PC-3 (cell line): ENCODE data around the gene MSH3. TPM values are rescaled to one million over a fixed set of nuclear protein-coding genes. Genes with fewer than 3 reads are reported as not detected.
"Not testable (repeated sequence)": the region's sequence is repeated elsewhere in the genome, so short reads cannot be mapped to it uniquely, and the experiment has no call there.

ENCODE experiments used
- ATAC-seq: fragments of 200-7000 bp; cut with Tn5 transposase; 2 replicates; pipeline ENCODE4 v1.9.1; 2020; ENCODE audit warnings: mild to moderate bottlenecking, moderate library complexity
- BruUV-seq: library from RNA; stranded (reverse); fragments of 400-500 nt; replicated peaks from 2 replicates; lab custom pipeline; 2021; lab: Mats Ljungman, UMichigan
- CTCF ChIA-PET: fragments of 300-600 bp; sonication (Branson Sonifier 250); formaldehyde crosslinking; loops from one replicate; lab custom pipeline; 2022; ENCODE audit warnings: antibody characterized with exemption; lab: Charles Lee
- POLR2A ChIA-PET: fragments of 300-600 bp; sonication (Branson Sonifier 250); formaldehyde crosslinking; loops from one replicate; lab custom pipeline; 2022; ENCODE audit warnings: antibody characterized with exemption; ENCODE audit not compliant: unreplicated experiment; lab: Charles Lee
- DNase-seq: peaks from one replicate; pipeline ENCODE4 v3.0.0-alpha.2; 2015
- H2AFZ ChIP-seq: fragments of 300-600 bp; sonication (generic); 2 replicates; pipeline ENCODE4 v1.6.0; 2016; ENCODE audit warnings: antibody characterized with exemption, low read length
- H3F3A ChIP-seq: fragments of 300-600 bp; sonication (generic); one replicate; pipeline ENCODE4 v1.6.0; 2017; ENCODE audit warnings: antibody characterized with exemption, low read length, control low read depth, mild to moderate bottlenecking; ENCODE audit not compliant: unreplicated experiment
- H3K27ac ChIP-seq: fragments of 300-600 bp; sonication (generic); 2 replicates; pipeline ENCODE4 v1.5.1; 2016; ENCODE audit warnings: mild to moderate bottlenecking, low read length
- H3K27me3 ChIP-seq: fragments of 300-600 bp; sonication (generic); 2 replicates; pipeline ENCODE4 v1.6.1; 2016; ENCODE audit warnings: low read length, mixed read lengths
- H3K36me3 ChIP-seq: fragments of 300-600 bp; sonication (generic); 2 replicates; pipeline ENCODE4 v1.6.1; 2016; ENCODE audit warnings: low read depth, mixed run types, low read length, mixed read lengths
- H3K4me1 ChIP-seq: fragments of 300-600 bp; sonication (generic); 2 replicates; pipeline ENCODE4 v1.5.1; 2016; ENCODE audit warnings: low read length; ENCODE audit not compliant: insufficient read depth
- H3K4me2 ChIP-seq: fragments of 300-600 bp; sonication (generic); 2 replicates; pipeline ENCODE4 v1.6.0; 2016; ENCODE audit warnings: low read length
- H3K4me3 ChIP-seq: fragments of 300-600 bp; sonication (generic); 2 replicates; pipeline ENCODE4 v1.5.1; 2016; ENCODE audit warnings: mild to moderate bottlenecking, low read length, mixed read lengths
- H3K79me2 ChIP-seq: fragments of 300-600 bp; sonication (generic); 2 replicates; pipeline ENCODE4 v1.6.1; 2017; ENCODE audit warnings: low read length, mixed read lengths
- H3K9ac ChIP-seq: fragments of 300-600 bp; sonication (generic); 2 replicates; pipeline ENCODE4 v1.6.0; 2016; ENCODE audit warnings: mild to moderate bottlenecking, low read length
- H3K9me2 ChIP-seq: fragments of 300-600 bp; sonication (generic); replicated peaks from 2 replicates; pipeline ENCODE4 v1.6.1; 2016; ENCODE audit warnings: mixed run types, low read length, mixed read lengths
- H3K9me3 ChIP-seq: fragments of 300-600 bp; sonication (generic); 2 replicates; pipeline ENCODE4 v1.6.1; 2016; ENCODE audit warnings: low read length, mixed read lengths
- H4K20me1 ChIP-seq: fragments of 300-600 bp; sonication (generic); 2 replicates; pipeline ENCODE4 v1.6.1; 2016; ENCODE audit warnings: low read length, mixed read lengths
- CTCF ChIP-seq: fragments of 300-600 bp; sonication (generic); conservative IDR thresholded peaks from 2 replicates; pipeline ENCODE4 v1.5.1; 2017; ENCODE audit warnings: antibody characterized with exemption, low read depth, mild to moderate bottlenecking, low read length
- EZH2 ChIP-seq: fragments of 300-600 bp; sonication (generic); IDR thresholded peaks from one replicate; pipeline ENCODE4 v1.6.1; 2017; ENCODE audit warnings: antibody characterized with exemption, mild to moderate bottlenecking, low read length; ENCODE audit not compliant: unreplicated experiment
- EZH2phosphoT487 ChIP-seq: fragments of 300-600 bp; sonication (generic); IDR thresholded peaks from 2 replicates; pipeline ENCODE4 v1.6.1; 2018; ENCODE audit warnings: mild to moderate bottlenecking, antibody characterized with exemption, low read length, borderline replicate concordance
- intact Hi-C: fragments of 100-400 bp; cut with micrococcal nuclease; formaldehyde crosslinking; loops from 2 replicates; pipeline ENCODE4 v1.9.0; 2023
- total RNA-seq: library from RNA; depleted of rRNA; stranded (reverse); fragments of >200 nt; gene quantifications from 2 replicates; pipeline ENCODE4 v1.2.3, GENCODE V29; 2014

Gene MSH3
- total RNA-seq, 1 experiment from 2014 or later: 9.0 TPM

- Histone ChIP-seq H3K4me1 (peaks cover 10% of the 10 kb centered on the region), H3K4me2 (no peak overlapping the region), H3K9me3 (no peaks in the 10 kb centered on the region), H3K27ac (no peak overlapping the region), H3K9me2 (no peaks in the 10 kb centered on the region), H3K27me3 (no peaks in the 10 kb centered on the region), H2AFZ (no peak overlapping the region), H4K20me1 (no peaks in the 10 kb centered on the region), H3K79me2 (no peaks in the 10 kb centered on the region), H3K9ac (no peak overlapping the region), H3K4me3 (no peak overlapping the region), H3F3A (no peaks in the 10 kb centered on the region), H3K36me3 (no peaks in the 10 kb centered on the region)
- ChIA-PET POLR2A (no interaction called here), CTCF (no interaction called here)
- BruUV-seq: no TSS peak
- DNase-seq (no peak), ATAC-seq (0 out of 2 replicates have a peak, but pooled peaks have one; percentile 18)
- TF ChIP-seq EZH2: no peak
- no peak for TF ChIP-seq CTCF
- no peak for TF ChIP-seq EZH2phosphoT487
- intact Hi-C loops: no loop called here
Measured at GRCh38 chr5:80780761-80781285, 126.4 kb downstream of the MSH3 start.

GRCh38 chr5:80781356-80781755 is 126.9 kb downstream of the MSH3 start:
- no peaks in the 10 kb centered on the region for H3K36me3 ChIP-seq
- no peaks in the 10 kb centered on the region for H3K9me2 ChIP-seq
- BruUV-seq: no TSS peak
- H3K9me3 ChIP-seq: no peaks in the 10 kb centered on the region
- CTCF ChIA-PET: no interaction called here
- POLR2A ChIA-PET: no interaction called here
- peak; percentile 89 for ATAC-seq
- no peak overlapping the region for H3K9ac ChIP-seq
- H3K27me3 ChIP-seq: no peaks in the 10 kb centered on the region
- no peak overlapping the region for H3K27ac ChIP-seq
- no peak overlapping the region for H3K4me2 ChIP-seq
- intact Hi-C loops: no loop called here
- no peak for TF ChIP-seq CTCF
- TF ChIP-seq EZH2: no peak
- TF ChIP-seq EZH2phosphoT487: no peak
- H3K4me1 ChIP-seq: peaks cover 10% of the 10 kb centered on the region
- DNase-seq: peak; percentile 60
- H3F3A ChIP-seq: no peaks in the 10 kb centered on the region
- H2AFZ ChIP-seq: no peak overlapping the region
- no peak overlapping the region for H3K4me3 ChIP-seq
- no peaks in the 10 kb centered on the region for H4K20me1 ChIP-seq
- no peaks in the 10 kb centered on the region for H3K79me2 ChIP-seq

- Histone ChIP-seq H3K9me3 (no peaks in the 10 kb centered on the region), H3K27me3 (no peaks in the 10 kb centered on the region), H2AFZ (no peak overlapping the region), H3K9ac (no peak overlapping the region), H3K79me2 (no peaks in the 10 kb centered on the region), H3K9me2 (no peaks in the 10 kb centered on the region), H3K4me3 (no peak overlapping the region), H3K27ac (no peak overlapping the region), H4K20me1 (no peaks in the 10 kb centered on the region), H3K36me3 (no peaks in the 10 kb centered on the region), H3K4me2 (no peak overlapping the region), H3K4me1 (peaks cover 10% of the 10 kb centered on the region), H3F3A (no peaks in the 10 kb centered on the region)
- ChIA-PET CTCF (no interaction called here), POLR2A (no interaction called here)
- no peak for DNase-seq
- no peak for TF ChIP-seq EZH2
- TF ChIP-seq EZH2phosphoT487: no peak
- TF ChIP-seq CTCF: no peak
- intact Hi-C loops: no loop called here
- no peak for ATAC-seq
- BruUV-seq: no TSS peak
Measured at GRCh38 chr5:80782626-80783025, 128.2 kb downstream of the MSH3 start.

GRCh38 chr5:80783751-80784150 is 129.3 kb downstream of the MSH3 start:
- H3K9me2 ChIP-seq, H3K79me2 ChIP-seq, H3K9ac ChIP-seq, H3F3A ChIP-seq, intact Hi-C loops, H3K27ac ChIP-seq, BruUV-seq, DNase-seq, CTCF ChIA-PET, H3K36me3 ChIP-seq, H4K20me1 ChIP-seq, H2AFZ ChIP-seq, ATAC-seq, H3K4me3 ChIP-seq, H3K27me3 ChIP-seq, H3K4me2 ChIP-seq, POLR2A ChIA-PET, H3K4me1 ChIP-seq, H3K9me3 ChIP-seq: not testable (repeated sequence)
